Kidney (tissue), 14 donors: ENCODE data around the gene KCNRG. TPM values are rescaled to one million over a fixed set of nuclear protein-coding genes. Genes with fewer than 3 reads are reported as not detected.
"Not testable (repeated sequence)": the region's sequence is repeated elsewhere in the genome, so short reads cannot be mapped to it uniquely, and the experiment has no call there.

Source experiments
- DNase-seq, 5 donors: peaks; one replicate each; pipeline ENCODE4 v3.0.0-alpha.2; 2013 to 2020
- FAIRE-seq: peaks from 2 replicates; lab custom pipeline; 2012; peaks lifted over from hg19 to GRCh38; lab: Jason Lieb, UNC
- H3K27ac ChIP-seq, 2 donors: one replicate each; pipeline ENCODE4 v1.7.0; 2013; ENCODE audit warnings: low read depth in 2 of 2, low read length in 2 of 2, inconsistent platforms in 1 of 2
- H3K27me3 ChIP-seq: one replicate; pipeline ENCODE4 v1.7.1; 2013; ENCODE audit warnings: low read length, inconsistent platforms; ENCODE audit not compliant: control insufficient read depth, insufficient read depth
- H3K36me3 ChIP-seq, 3 donors: one replicate each; pipeline versions ENCODE4 v1.7.0 to v1.7.1; 2013; ENCODE audit warnings: low read length in 3 of 3, control low read depth in 1 of 3, inconsistent platforms in 1 of 3; ENCODE audit not compliant: insufficient read depth in 3 of 3, control insufficient read depth in 2 of 3
- H3K4me1 ChIP-seq, 3 donors: one replicate each; pipeline versions ENCODE4 v1.7.0 to v1.7.1; 2013; ENCODE audit warnings: low read length in 3 of 3, inconsistent platforms in 1 of 3, low read depth in 1 of 3; ENCODE audit not compliant: control insufficient read depth in 2 of 3, insufficient read depth in 2 of 3
- H3K4me3 ChIP-seq, 3 donors: one replicate each; pipeline versions ENCODE4 v1.7.0 to v1.8.1; 2013; ENCODE audit warnings: low read length in 3 of 3, control low read depth in 1 of 3, inconsistent platforms in 1 of 3
- H3K9ac ChIP-seq, 3 donors: one replicate each; pipeline versions ENCODE4 v1.7.0 to v1.7.1; 2013; ENCODE audit warnings: low read length in 3 of 3, control low read depth in 1 of 3, inconsistent platforms in 1 of 3
- H3K9me3 ChIP-seq, 3 donors: one replicate each; pipeline versions ENCODE4 v1.7.0 to v1.7.1; 2013; ENCODE audit warnings: low read length in 3 of 3, control low read depth in 1 of 3, inconsistent platforms in 1 of 3; ENCODE audit not compliant: control insufficient read depth in 2 of 3, insufficient read depth in 1 of 3
- intact Hi-C: fragments of 100-400 bp; cut with DNase I; formaldehyde crosslinking; loops from one replicate; pipeline ENCODE4 v1.11.1; 2022
- polyA plus RNA-seq: library from polyadenylated mRNA; stranded (reverse); fragments of 350-450 nt; fragmentation: Illumina TruSeq; extraction: RNeasy Lipid Tissue Mini Kit (QIAGEN cat#74804); gene quantifications from one replicate; pipeline ENCODE4 v1.2.3, GENCODE V29; 2014; ENCODE audit warnings: low read depth, low replicate concordance; ENCODE audit not compliant: insufficient read depth
- total RNA-seq: library from RNA; stranded (reverse); fragmentation: NEBNext Ultra II Directional; extraction: Animal tissue kit (Norgen Biotek cat#: 25700); gene quantifications from one replicate; pipeline ENCODE4 v1.2.1, GENCODE V29; 2021
- TF ChIP-seq, protein P1 (sequence below): IDR thresholded peaks from 3 replicates; pipeline ENCODE4 v1.5.1; 2012; ENCODE audit warnings: mild to moderate bottlenecking, moderate library complexity, borderline replicate concordance; ENCODE audit not compliant: insufficient read depth; ENCODE audit errors: extremely low read depth
- donor health status: control.
- donor health status: control.
- donor health status: control.
- donor health status: control.
- donor health status: control.
- donor health status: DM: yes; HTN: yes; CAD: no.
- donor health status: Normal renal cell carcinoma (clear cell type).

KCNRG gene
- total and polyA plus RNA-seq, 2 donors from 2014 or later: 0.34 to 0.69 TPM

DNA sequence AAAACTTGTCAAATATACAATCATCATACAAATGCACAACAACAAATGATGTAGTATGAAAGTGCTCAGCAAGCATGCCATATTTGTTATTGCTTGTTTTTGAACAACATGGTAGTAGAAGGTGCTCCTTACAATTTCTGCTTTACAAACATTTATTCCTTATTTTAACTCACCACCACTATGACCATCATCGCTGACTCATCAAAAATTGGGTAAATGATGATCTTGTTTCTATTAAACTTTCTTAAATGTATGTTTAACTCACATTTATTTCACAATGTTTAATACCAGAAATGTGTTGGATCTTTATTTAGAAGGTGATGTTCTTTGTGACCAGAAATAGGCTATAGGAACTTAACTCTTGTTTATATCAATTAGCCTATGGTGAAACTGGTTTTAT lies 45.5 kb downstream of the KCNRG start:
- H3K36me3 ChIP-seq: no peaks in the 10 kb centered on the region
- FAIRE-seq (no peak), DNase-seq (no peak)
- intact Hi-C loops: no loop called here
- H3K27me3 ChIP-seq: no peaks in the 10 kb centered on the region
- TF ChIP-seq, protein P1, sequence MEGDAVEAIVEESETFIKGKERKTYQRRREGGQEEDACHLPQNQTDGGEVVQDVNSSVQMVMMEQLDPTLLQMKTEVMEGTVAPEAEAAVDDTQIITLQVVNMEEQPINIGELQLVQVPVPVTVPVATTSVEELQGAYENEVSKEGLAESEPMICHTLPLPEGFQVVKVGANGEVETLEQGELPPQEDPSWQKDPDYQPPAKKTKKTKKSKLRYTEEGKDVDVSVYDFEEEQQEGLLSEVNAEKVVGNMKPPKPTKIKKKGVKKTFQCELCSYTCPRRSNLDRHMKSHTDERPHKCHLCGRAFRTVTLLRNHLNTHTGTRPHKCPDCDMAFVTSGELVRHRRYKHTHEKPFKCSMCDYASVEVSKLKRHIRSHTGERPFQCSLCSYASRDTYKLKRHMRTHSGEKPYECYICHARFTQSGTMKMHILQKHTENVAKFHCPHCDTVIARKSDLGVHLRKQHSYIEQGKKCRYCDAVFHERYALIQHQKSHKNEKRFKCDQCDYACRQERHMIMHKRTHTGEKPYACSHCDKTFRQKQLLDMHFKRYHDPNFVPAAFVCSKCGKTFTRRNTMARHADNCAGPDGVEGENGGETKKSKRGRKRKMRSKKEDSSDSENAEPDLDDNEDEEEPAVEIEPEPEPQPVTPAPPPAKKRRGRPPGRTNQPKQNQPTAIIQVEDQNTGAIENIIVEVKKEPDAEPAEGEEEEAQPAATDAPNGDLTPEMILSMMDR: no peak
- no peaks in the 10 kb centered on the region for H3K9me3 ChIP-seq
- H3K9ac ChIP-seq: no peak overlapping the region
- H3K27ac ChIP-seq: no peak overlapping the region
- H3K4me1 ChIP-seq: no peaks in the 10 kb centered on the region
- H3K4me3 ChIP-seq: no peak overlapping the region

DNA sequence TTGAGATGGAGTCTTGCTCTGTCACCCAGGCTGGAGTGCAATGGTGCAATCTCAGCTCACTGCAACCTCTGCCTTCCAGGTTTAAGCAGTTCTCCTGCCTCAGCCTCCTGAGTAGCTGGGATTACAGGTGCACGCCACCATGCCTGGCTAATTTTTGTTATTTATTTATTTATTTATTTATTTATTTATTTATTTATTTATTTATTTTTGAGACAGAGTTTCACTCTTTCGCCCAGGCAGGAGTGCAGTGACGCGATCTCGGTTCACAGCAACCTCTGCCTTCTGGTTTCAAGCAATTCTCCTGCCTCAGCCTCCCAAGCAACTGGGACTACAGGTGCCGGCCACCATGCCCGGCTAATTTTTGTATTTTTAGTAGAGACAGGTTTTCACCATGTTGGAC lies 47.1 kb downstream of the KCNRG start:
- H3K9ac ChIP-seq, H3K27ac ChIP-seq, FAIRE-seq, DNase-seq, H3K27me3 ChIP-seq, H3K4me3 ChIP-seq, H3K4me1 ChIP-seq, H3K9me3 ChIP-seq, intact Hi-C loops, H3K36me3 ChIP-seq: not testable (repeated sequence)

DNA sequence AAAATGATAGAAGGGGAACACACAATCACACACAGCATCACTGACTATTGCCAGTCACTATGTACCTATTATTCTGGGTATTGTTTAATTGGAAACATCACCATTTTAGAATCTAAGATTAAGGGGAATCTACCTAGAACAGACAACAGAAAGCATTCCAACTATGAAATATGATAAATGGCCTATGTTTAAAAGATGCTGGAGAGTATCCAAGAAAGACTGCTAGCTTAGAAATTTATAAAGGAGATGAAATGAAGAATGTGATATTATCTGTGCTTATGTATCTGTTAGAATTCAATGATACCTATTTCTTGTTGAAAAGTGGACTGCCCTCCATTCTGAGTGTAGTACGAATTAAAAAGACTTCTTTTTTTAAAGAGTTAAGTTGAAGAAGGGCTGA lies 50.5 kb downstream of the KCNRG start:
- Histone ChIP-seq H3K27ac (no peak overlapping the region), H3K9ac (no peak overlapping the region), H3K4me3 (no peak overlapping the region), H3K9me3 (no peaks in the 10 kb centered on the region), H3K27me3 (no peaks in the 10 kb centered on the region), H3K4me1 (no peaks in the 10 kb centered on the region), H3K36me3 (no peaks in the 10 kb centered on the region)
- TF ChIP-seq, protein P1: no peak
- no peak for DNase-seq
- no peak for FAIRE-seq
- intact Hi-C loops: no loop called here

DNA sequence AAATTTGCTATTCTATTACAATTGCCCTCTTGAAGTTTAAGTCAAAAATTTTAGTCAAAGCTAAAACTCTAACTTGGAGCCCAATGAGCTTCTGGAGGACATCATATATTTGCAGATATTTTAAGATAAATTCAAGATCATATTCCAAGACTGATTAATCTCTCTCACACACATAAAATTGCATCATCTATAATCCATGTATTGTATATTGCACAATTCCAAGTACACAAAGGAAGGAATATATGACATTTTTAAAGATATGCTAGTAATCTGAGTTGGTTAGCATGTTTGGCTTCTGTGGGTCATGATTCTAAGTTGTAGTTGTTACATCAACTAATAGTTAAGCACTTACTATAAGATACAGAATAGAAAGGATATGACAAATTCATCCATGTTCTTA lies 53.3 kb downstream of the KCNRG start:
- Histone ChIP-seq H3K9ac (no peak overlapping the region), H3K27me3 (no peaks in the 10 kb centered on the region), H3K27ac (no peak overlapping the region), H3K4me3 (no peak overlapping the region), H3K36me3 (no peaks in the 10 kb centered on the region), H3K4me1 (no peaks in the 10 kb centered on the region), H3K9me3 (no peaks in the 10 kb centered on the region)
- TF ChIP-seq, protein P1: no peak
- DNase-seq (no peak), FAIRE-seq (no peak)
- intact Hi-C loops: no loop called here
